Measurements from ENCODE around the gene UNC5C.

The UNC5C gene

GRCh38 chr4:95548738-95549245 lies at the start of gene UNC5C:
Gene UNC5C (minus strand): TSS chr4:95548973.
- no peak for DNase-seq

DNA sequence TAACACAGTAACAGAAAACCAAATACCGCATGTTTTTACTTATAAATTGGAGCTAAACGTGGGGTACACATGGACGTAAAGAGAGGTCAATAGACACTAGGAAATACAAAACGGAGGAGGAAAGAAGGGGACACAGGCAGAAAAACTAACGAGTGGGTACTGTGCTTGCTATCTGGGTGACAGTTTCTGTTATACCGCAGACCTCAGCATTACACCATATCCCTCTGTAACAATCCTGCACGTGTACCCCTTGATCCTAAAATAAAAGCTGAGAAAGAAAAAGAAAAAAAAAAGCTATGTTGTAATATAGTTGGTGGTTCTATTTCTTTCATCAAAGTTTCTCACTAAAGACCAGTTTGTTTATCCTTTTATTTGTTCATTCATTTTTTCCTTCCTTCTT lies 47.9 kb upstream of the UNC5C start:
- DNase-seq: no peak

DNA sequence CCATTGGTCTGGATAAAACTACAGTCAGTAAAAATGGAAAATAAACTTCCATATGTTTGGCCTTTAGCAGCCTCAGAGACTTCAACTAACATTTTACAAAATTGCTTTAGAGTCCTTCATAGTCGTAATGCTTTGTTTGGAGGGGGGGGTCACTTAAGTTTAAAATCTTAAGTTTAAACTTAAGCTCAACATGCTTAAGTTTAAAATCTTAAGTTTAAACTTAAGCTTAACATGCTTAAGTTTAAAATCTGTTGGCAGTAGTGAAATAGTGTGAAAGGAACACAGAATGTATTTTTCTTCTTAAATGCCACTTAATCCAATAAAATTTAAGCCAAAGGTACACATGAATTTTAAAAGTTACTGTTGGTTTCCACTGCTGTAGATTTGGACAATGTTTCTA lies 45.9 kb upstream of the UNC5C start:
- no peak for DNase-seq

DNA sequence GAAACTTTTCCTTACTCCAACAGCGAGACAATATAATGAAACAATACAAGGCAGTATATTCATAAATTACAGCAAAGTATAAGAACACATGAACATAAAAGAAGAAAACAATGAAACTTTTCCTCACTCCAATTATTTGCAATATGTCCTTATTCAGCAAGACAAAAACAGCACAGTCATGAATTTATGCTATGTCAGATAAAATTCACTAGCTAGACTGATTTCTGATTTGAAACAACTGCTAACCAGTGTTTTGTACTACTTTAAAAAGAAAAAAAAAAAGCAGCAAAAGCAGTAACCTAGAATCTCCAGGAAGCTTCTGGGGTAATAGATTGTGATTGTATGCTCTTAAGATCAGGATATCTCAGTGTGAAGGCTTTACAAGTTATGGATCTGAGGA lies 45.2 kb upstream of the UNC5C start:
- no peak for DNase-seq

DNA sequence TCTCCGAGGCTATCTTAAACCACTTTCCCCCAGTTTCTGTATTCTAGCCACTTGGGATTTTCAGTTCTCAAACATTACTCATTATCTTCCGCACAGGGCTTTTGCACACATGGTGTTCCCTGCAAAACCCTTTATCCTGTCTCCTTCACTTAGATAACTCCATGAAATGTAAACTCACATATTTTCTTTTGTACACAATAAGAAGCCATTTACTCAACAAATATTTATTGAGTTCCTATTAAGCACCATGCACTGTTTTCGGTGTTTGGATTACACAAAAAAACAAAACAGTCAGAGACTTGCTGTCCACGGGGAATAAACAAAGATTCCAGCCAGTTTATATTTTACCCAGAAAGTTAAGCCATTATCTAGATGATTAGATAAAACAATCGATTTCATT lies 42.5 kb upstream of the UNC5C start:
- DNase-seq: no peak

DNA sequence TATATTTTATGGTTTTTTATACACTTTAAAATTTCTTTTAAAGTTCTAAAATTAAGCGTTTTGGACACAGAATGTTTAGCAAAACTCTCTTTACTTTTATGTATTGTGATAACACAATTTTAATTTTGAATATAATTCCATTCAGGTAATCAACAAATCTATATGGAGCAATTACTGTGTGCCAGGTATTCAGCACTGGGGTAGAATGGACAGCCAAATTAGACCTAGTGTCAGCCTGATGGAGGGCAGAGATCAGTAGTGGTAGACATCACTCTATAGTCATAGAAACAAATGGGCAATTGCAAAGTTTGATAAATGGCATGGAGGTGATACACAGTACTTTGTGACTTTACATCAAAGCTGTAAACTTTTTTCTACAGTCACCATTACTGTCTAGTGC lies 41.8 kb upstream of the UNC5C start:
- no peak for DNase-seq

DNA sequence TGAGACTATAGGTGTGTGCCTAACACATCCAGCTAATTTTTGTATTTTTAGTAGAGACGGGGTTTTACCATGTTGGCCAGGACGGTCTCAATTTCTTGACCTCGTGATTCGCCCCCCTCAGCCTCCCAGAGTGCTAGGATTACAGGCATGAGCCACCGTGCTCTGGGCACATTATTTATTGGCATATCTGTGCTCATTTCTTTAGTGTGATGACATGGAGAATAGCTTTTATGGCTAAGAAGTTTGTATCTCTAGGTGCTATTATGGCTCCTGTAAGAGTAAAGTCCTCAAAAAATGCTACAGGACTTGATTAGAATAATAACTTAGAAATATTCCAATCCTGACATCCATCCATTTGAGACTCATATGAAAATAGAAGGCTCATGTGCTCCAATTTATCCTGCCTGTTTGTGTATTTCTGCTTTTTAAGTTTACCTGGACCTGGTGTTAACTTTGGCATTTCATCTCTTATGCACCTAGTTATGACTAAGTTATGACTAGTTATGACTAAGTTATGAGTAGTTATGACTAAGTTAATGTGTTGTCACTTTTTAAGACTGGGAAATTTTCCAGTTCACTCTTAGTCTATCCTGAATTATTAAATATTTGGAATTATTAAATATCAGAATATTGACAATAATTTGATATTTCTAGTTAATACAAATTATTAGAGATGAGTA lies 36.4 kb upstream of the UNC5C start:
- DNase-seq: no peak

- DNase-seq: no peak
Measured at GRCh38 chr4:95580226-95580625, 31.5 kb upstream of the UNC5C start.

DNA sequence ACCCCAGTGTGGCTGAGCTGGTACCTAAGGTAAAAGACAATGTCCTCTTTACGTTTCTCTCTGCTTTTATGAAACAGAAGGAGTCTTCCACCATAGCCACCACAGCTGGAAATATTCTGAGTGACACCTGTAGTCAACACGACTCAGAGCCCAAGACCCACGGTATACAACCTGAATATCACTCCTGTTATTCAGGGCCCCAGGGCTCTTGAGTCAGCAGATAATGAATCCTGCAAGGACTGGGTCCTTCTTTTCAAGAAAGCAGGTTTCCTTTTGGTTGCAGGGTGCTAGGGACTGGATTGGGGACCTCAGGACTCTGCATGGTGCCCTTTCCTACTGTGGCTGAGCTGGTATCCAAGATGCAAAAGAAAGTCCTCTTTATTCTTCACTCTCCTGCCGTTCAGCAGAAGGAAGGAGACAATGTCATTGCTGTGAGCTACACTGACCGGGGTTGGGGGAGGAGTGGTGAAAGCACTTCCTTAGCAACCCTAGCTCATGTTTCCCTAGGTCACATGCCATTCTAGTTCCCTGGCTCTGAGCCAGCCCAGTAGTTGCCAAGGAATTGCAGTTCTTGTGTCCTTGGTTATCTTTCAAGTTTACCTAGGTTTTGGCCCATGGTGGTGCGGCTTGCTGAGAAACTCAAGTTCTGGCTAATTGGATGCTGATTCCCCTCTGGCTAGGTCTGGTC lies 23.7 kb upstream of the UNC5C start:
- no peak for DNase-seq

- DNase-seq: no peak
Measured at GRCh38 chr4:95571577-95571976, 22.8 kb upstream of the UNC5C start.

DNA sequence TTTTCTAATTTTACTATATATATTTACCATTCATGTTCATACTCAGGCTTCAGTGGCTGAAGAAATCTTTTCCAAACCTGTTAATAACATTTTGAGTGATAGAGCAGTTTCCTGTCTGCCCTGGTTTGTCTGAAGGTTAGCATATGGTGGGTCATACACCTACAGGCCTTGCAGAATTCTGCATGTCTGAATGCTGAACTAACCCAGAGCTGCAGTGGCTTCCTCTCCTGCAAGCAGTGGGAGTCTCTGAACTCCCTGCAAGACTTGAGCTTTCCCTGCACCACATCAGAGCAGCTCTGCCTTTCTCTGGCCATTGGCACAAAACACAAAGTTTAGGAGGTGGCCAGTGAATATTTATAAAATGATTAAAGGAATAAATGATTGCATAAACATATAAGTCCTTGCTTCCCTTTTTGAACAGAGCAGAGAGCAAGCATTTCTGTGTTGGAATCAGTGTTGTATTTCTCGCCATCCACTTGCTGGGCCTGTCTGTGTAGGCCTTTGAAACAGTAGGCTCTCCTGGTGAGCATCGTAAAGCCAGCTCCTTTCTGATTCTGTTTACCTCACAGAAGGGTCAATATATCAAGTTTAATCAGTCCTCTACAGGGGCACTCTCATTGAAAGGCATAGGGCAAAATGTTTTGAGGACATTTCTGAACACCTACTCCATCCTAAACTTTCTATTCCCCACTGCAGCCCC lies 15.0 kb upstream of the UNC5C start:
- no peak for DNase-seq

GRCh38 chr4:95560774-95561173 lies 12.0 kb upstream of the UNC5C start:
- DNase-seq: no peak

- DNase-seq: no peak
Measured at GRCh38 chr4:95556207-95556859, 7.6 kb upstream of the UNC5C start.

DNA sequence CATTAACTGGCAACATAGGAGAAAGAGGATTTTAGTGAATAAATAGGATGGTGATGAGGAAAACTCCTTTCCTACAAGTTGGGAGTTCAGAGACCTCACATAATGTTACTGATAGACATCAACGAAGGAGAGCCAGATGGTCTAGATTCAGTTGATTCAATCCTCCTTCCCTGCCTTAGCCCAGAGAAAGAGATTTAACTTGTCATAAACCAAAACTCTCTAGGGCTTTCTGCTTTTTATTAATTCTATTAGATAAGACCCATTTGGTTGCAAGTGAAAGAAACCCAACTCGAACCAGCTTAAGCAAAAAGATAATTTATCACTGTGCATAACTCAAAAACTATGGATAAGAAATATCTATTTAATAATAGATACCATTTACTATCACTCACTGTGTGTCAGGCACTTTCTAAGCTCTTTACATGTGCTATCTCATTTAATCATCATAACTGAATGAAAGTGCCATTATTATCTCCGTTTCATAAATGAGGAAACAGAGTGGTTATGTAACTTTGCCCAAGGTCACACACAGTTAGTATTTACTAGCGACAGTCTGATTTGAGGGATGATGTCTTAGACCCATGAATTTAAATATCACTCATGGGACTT lies 4.3 kb upstream of the UNC5C start:
- no peak for DNase-seq

DNA sequence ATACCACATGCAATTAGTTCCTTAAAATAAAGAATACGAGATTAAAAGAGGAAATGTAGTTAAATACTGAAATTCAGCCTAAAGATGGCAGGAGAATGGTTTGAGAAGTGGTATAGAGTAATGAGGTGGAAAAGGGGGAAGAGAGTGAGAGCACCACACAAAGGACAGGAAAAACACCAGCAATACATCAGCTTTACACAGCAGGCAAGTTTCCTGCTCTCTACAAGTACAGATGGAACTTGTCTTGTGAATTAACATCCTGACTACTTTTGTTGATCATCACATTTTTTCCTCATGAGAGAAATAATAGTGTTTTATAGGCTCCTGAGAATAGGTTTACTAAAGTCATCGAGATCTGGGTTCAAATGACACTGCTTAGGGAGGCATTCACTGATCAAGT lies 2.9 kb upstream of the UNC5C start:
- no peak for DNase-seq

- DNase-seq: no peak
Measured at GRCh38 chr4:95550115-95550987, 1.6 kb upstream of the UNC5C start.

DNA sequence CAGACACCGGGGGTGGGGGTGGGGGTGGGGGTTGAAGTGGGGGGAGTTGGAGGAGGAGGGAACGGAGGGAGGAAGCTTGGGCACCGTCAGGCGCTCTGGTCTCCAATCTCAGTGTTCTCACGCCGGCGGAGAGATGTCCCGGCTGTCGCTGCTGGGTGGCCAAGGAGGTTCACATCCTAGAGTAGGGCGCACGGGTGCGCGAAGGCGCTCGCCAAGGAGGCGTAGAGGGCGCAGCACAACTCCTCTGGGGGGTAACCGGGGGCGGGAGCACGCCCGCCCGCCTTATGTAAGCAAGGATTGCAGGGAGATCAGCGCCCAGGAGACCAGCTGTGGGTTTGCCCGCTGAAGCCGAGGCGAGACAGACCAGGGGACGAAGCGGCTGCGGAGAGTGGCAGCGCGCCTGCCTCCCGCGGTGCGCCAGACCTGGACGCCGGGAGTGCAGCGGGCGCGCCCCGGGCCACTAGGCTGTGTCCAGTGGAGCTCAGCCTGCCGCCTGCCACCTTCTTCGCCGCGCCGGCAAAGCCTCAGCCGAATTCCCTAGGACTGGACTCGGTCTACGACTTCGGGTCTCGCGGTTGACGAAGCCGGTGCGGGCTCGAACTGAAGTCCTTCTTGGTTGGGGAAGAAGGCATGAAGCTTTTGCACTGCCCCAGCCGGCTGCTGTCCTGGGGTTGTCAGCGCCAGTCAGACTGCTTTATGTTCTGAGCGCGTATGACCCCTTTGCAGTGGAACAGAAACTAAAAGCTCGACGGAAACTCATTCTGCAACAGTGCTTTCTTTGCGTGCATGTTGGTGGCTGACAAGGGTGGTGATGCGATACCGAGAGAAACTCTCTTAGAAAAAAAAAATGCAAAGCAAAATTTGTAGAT lies 707 bp upstream of the UNC5C start:
- DNase-seq: no peak

- no peak for DNase-seq
Measured at GRCh38 chr4:95547715-95548471, 880 bp downstream of the UNC5C start.

- no peak for DNase-seq
Measured at GRCh38 chr4:95546866-95547714, 1.7 kb downstream of the UNC5C start.
